Astrocyte of the cerebellum (primary cell): ENCODE data around the gene IQSEC1.

ENCODE experiments used
- DNase-seq: peaks from one replicate; pipeline ENCODE4 v3.0.0-alpha.2; 2011; ENCODE audit warnings: low read depth
- H3K4me3 ChIP-seq: 2 replicates; pipeline ENCODE4 v1.5.1; 2011; ENCODE audit warnings: mild to moderate bottlenecking, low read depth, low read length, moderate library complexity
- in situ Hi-C: cut with HindIII; loops from 2 replicates; pipeline ENCODE4 v1.10.0; 2017; ENCODE audit warnings: low sequenced_read_pairs
- TF ChIP-seq, protein P1 (sequence below): IDR thresholded peaks from 2 replicates; pipeline ENCODE4 v1.5.1; 2012; ENCODE audit warnings: low read length, low read depth, moderate library complexity, mild to moderate bottlenecking; ENCODE audit errors: missing control alignments

IQSEC1 gene

DNA sequence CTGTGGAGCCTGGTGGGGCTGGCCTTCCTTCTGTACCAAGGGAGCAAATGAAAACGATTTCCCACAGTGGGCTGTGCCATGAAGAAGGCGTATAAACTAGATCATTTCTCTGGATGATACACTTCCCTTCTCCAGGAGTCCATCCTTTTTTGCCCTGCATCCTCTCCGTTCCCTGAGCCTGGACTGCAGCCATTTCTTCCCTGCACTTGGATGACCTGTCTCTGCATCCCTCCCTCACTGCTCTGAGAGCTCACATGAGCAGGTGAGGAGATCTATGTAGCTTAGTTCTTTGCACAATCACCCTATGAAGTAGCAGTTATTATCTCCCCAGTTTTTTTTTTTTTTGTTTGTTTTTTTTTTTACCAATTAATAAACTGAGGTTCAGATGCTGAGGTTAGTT, 46.7 kb downstream of the IQSEC1 start:
- TF ChIP-seq, protein P1, sequence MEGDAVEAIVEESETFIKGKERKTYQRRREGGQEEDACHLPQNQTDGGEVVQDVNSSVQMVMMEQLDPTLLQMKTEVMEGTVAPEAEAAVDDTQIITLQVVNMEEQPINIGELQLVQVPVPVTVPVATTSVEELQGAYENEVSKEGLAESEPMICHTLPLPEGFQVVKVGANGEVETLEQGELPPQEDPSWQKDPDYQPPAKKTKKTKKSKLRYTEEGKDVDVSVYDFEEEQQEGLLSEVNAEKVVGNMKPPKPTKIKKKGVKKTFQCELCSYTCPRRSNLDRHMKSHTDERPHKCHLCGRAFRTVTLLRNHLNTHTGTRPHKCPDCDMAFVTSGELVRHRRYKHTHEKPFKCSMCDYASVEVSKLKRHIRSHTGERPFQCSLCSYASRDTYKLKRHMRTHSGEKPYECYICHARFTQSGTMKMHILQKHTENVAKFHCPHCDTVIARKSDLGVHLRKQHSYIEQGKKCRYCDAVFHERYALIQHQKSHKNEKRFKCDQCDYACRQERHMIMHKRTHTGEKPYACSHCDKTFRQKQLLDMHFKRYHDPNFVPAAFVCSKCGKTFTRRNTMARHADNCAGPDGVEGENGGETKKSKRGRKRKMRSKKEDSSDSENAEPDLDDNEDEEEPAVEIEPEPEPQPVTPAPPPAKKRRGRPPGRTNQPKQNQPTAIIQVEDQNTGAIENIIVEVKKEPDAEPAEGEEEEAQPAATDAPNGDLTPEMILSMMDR, result no peak

DNA sequence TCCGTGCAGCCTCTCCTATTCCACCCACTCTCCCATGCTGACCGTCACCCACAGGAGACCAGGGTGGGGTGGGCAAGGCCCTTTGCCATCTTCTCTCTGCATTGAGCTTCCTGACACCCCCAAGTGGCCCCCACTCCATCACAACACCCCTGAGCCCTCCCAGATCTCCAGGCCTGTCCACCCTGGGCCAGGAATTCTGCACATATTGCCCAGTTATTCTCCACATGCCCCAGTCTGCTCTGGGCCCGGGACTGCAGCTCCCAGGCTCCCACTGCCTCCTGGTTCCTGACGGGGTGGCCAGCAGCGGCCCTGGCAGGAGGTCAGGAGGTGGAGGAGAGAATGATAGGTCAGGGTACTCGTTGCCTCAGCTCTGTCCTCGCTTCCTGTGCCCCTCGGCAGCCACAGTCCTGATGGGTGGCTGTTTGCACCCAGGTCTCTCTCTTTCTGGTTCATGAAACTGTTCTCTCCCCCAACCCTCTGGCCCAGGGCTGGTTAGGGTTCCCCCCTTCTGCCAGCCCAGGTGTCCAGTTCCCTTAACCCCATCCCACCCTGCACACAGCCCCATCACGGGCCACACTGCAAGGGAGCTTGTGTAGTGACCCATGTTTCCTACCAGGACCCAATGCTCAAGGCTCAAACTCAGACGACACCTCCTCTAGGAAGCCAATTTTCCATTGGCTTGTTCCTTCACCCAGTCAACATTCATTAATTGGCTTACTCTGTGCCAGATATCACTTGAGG, 47.3 kb downstream of the IQSEC1 start:
- in situ Hi-C loops, result no loop called here
- TF ChIP-seq, protein P1, result no peak

More for the DNA sequence above, 46.7 kb downstream of the IQSEC1 start:
- in situ Hi-C loops, result no loop called here
- H3K4me3 ChIP-seq, result no peak overlapping the region
- DNase-seq, result no peak

DNA sequence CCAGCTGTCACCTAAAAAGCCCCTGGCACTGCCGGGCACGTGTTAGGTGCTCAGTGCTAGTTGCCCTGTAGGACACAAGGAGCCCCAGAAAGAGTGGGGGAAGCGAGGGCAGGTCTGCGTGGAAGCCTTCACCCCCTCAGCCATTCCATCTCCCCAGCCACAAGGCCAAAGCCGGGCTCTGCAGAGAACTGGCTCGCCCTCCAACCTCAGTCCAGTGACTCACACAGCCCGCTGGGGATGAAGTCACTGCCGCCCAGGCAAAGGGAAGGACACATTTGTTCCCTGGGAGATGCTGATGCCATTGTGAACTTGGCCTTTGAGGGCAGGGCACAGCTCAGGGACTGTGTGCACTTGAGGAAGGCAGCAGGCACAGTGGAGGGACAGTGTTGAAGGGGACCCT, 48.1 kb downstream of the IQSEC1 start:
- in situ Hi-C loops, result no loop called here
- H3K4me3 ChIP-seq, result no peak overlapping the region
- TF ChIP-seq, protein P1, result no peak
- DNase-seq, result peak; percentile 24

More for the DNA sequence above, 47.3 kb downstream of the IQSEC1 start:
- no peak for DNase-seq
- no peak overlapping the region for H3K4me3 ChIP-seq

DNA sequence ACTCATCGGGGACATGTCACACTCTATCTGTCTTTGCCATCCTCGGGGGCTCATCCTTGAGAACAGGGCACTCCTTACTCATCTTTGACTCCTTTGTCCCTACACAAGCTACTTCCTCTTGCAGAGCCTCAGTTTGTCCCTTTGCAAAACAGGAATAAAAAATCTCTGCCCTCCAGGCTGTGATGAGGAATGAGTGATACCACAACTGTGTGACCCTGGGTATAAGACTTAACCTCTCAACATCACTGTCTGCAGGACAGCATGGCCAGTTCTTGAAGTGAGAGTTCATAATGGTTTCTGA, 48.5 kb downstream of the IQSEC1 start:
- no peak overlapping the region for H3K4me3 ChIP-seq
- no peak for DNase-seq
- in situ Hi-C loops, result no loop called here
- TF ChIP-seq, protein P1, result no peak

DNA sequence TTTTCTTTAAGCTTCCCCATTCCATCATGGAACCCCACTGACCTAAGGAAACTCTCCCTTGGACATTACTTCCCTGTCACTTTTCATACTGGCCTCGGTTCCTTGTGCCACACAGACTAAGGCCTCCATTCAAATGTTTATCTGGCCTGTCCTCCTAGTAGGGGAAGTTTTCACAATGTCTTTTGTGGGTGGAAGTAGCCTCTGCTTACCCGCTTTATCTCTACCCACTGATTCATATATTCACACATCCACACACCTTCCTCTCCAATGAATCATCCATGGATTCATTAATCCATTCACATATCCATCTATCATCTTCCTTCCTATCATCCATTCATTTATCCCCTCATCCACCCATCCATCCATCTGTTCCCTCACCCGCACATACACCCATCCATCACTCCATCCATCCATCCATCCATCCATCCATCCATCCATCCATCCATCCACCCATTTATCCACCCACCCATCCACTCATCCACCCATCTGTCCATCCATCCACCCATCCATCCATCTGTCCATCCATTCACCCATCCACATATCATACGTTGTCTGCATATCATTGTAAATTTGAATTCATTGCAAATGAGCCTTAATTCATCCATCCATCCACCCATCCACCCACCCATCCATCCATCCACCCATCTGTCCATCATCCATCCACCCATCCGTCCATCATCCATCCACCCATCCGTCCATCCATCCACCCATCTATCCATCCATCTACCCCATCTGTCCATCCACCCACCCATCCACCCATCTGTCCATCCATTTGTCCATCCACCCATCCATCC, 49.1 kb downstream of the IQSEC1 start:
- DNase-seq, result no peak
- H3K4me3 ChIP-seq, result no peak overlapping the region
- TF ChIP-seq, protein P1, result no peak
- in situ Hi-C loops, result no loop called here

DNA sequence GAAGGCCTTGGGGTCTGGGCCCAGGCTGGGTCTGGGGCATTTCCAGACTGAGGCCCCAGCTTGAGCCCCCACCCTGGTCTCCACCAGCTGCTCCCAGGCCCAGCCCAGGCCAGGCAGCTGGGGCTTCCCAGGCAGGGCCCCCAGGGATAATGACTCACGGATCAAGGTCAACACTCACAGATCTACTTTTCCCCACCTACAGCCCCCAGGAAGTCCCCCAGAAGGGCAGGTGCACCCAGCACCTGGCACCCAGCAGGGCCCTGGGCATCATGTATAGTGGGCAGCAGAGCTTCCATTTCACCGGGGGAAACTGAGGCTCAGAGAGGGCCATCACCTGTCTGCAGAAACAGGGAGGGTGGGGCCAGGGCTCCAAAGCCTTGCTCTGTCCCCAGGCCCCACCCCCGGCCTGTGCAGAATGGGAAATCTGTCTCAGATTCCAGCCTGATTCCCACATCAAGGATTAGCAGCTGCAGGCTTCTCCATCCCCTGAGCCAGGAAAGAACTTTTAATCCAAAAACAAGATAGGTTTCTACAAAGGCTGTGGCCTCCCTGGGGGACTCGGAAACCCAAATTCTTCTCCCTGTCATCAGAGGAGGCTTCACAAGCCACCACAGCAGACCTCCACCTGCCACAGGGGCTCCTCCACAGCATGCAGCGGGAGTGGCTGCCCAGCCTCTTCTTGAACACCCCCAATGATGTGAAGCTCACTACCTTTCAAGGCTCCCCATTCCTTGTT, 49.8 kb downstream of the IQSEC1 start:
- DNase-seq, result no peak
- TF ChIP-seq, protein P1, result no peak
- no peak overlapping the region for H3K4me3 ChIP-seq
- in situ Hi-C loops, result no loop called here
